Activated CD4-positive, alpha-beta T cell treated with anti-CD3 and anti-CD28 coated beads, Interleukin-2, amount 50 U/mL, for 1 hour (primary cell): Measurements from ENCODE around the gene DACH1.

ENCODE experiments used
- DNase-seq: peaks from one replicate; pipeline ENCODE4 v3.0.0-alpha.2; 2020

DACH1 gene

DNA sequence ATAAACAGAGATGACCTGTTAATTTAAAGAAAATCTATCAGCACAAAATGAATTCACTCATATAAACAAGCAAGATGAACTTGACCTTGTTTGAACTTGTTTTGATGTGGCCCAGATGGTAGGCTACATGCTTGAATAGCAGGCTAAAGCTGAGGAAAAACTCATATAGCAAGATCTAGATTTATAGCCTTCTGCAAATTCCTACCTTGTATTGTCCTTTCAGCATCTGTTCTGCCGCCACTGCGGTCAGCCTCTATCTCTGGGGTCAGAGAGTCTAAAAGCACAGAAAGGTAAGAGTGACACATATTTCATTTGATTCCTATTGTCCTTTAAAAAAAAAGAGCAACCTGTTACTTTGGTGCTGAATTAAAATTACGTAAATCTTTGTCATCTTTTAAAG, 392.1 kb downstream of the DACH1 start:
- DNase-seq = no peak

DNA sequence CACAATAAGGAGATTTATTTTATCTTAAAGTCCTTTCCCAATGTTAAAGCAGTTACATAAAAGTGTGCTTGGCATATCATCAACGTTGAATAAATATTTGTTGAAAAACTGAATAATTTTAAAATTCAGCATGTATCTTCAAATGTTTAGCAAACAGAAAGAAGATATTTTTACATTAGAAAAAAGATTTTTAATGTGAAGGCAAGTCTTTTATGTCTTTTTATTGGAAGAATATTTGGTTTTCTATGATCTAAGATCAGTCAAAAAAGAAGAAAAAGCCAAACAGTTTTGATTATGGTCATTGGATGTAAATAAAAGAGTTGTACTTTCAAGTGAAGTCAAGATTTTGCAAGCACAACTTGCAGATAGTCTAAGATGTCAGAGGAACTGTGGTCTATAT, 397.4 kb downstream of the DACH1 start:
- DNase-seq = no peak

DNA sequence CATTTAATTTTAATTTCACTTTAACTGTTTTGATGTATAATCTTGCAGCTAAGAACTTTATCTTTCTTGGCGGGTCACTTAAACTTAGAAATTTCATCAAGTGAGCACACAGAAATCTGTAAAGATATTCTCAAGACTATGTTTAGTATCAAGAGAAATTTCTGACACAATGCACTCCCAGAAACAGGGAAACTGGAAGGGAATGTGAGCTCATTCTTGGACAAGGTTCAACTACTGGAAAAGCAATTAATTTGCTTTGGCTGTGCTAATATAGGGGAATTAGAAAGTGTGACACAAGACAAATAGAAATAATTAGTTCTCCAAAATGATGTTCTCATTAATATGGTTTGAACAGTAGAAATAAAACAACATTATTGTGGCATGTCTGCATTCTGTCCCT, 402.3 kb downstream of the DACH1 start:
- DNase-seq = no peak

DNA sequence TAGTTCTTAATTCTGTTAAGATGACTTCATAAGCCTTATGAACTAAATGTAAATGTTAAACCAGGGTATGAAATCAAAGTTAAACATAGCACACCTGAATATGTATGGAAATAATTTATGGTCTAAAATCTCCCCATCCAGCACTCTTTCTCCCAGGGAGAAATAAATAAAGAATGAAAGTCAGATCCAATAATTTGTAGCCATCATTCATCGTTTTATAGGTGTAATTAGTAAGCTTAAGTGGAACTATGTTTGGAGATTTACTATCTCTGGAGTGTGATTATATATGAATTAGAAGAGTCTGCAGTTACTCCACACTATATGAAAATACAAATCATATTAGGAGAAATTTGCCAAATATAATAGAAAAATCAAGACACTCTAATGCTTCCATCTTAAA, 405.1 kb downstream of the DACH1 start:
- no peak for DNase-seq

DNA sequence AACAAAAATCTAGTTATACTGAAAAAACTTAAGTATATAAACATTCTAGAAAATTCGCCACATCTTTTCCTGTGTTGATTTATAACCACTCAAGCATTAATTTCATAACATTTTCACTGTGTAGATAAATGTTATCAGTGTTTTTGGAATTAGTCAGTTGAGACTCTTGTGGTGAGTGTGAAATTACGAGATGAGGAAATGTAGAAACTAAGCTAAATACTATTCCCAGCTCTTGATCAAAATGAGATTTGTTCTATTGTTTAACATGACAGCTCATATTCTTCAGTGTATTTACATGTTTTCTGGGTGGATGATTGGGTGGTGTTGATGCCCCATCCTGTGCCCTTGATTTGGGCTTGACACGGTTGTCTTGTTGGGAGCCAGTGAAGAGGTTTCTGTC, 406.8 kb downstream of the DACH1 start:
- DNase-seq = no peak

DNA sequence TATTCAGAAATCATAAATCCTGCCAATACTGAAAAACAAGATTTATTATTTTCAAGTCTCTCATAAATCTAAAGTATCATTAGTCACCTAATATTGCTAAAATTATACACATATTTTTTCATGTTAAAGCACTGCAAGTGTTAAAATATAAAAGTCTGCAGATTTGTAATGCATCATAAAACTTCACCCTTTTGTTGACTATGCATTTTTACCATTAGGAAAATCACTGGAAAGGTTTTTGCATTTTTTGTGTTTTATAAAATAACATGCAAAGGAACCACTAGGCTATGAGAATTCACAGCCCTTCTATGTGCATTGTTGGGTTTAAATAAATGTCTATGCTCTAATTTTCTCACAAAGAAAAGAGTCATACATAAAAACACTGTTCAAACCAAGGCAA, 407.3 kb downstream of the DACH1 start:
- DNase-seq = no peak

DNA sequence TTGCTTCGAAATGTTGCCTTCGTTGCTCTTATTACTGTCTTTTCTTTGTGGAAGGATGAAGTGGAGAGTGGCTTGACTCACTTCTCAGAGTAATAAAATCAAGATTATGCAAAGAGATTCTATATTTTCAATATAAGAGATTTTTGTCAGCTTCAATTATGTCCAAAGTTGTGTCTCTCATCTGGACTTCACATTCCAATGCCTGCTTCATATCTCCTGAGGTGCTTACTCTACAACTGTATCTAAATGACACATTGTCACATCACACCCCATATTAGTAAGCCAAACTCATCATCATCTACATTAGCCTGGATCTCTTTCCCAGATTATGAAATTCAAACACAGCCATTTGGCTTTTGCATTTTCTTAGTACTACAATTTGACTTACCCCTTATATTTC, 409.4 kb downstream of the DACH1 start:
- no peak for DNase-seq

DNA sequence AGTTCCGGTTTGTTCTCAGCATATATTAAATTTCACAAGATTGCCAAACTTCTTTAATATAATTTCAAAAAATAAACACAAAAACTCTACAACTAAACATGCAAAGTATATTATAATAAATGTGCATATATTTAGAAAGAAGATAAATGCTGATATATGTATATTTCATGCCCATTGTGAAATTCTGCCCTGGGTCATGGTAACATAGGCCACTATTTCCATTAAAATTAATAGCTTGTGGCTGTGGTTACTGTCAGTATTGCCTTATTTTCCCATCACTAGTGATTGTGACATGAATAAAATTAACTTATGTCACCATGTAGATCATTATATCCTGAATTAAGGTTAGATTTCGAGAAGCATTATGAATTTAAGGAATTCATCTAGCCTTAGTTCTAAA, 410.9 kb downstream of the DACH1 start:
- no peak for DNase-seq

DNA sequence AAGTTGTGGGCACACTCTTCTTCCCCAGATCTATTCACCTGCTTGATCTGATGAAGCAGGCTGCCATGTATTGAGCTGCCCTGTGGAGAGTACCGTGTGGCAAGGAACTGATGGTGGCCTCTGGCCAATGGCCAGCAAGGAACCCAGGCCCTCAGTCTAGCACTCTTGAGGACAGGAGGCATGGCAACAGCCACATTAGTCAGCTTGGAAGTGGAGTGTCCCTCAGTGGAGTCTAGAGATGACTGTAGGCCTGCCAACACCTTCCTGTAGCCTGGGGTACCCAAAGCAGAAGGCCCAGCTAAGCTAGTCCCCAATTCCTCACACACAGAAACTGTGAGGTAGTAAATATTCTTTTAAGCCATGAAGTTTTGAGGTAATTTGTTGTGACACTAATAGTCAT, 412.5 kb downstream of the DACH1 start:
- DNase-seq = no peak

DNA sequence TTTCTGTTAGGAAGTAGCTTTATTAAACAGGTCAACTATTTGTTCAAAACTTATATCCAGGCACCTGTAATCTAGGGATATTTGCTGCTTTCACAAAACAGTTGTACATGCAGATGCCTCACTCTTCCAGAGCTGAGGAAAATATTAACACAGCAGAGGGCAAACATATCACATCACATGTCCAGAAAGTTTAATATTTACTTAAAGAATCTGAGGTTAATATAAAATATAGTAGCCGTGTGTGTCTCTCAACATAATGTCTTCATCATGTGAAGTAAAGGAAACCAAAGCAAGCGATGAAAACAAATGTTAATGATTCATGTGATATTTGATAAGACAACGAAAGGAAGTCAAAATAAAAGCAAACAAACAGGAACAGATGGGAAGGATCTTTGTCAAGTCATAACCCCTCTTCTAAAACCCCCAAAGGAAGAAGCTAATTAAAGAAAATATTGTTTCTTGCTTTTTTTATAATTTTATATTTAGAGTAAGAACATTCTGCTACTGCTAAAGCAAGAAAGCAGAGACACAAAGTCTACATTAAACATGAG, 418.8 kb downstream of the DACH1 start:
- DNase-seq = no peak

DNA sequence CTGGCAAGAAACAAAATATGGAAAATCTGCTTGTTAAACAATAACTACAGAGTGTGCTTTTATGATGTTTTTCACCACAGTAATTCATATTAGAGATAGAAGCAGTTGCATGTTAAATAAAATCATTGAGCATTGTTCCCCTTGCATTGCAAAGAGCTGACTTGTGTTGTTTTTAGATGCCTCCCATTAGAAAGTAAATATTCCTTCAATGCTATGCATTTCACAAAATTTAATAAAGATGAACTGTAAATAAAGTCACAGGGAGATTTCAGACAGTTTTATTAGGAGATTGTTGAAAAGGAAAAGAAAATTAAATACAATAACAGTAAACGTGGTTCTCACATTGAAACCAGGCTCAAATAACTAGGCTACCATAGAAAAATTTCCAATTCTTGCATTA, 429.3 kb downstream of the DACH1 start:
- no peak for DNase-seq

DNA sequence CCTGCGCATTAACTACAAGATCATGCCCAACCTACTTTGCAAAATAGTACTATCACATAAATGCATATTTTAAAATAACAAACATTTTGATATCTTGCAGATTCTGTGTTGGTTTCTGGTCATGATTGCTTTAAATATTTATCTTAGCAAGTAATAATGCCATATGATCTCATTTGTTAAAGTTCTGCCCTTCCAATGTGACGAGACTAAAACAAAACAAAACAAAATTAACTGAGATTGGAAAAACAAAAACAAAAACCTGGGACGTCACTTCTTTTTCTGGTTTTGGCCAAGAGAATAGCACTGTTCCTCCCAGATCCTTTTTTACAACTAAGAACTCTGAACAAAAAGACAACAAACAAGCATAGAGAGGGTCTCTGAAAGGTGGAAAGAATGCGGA, 436.3 kb downstream of the DACH1 start:
- no peak for DNase-seq

DNA sequence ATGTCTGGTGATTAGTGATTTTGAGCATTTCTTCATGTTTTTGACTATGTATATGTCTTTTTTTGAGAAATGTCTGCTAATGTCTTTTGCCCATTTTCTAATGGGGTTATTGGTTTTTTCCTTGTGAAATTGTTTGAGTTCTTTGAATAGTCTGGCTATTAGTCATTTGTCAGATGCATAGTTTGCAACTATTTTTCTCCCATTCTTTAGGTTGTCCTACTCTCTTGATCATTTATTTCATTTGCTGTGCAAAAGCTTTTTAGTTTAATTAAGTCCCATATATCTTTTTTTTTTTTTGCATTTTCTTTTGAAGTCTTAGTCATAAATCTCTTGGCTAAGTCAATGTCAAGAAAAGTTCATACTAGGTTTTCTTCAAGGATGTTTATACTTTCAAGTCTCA, 449.8 kb downstream of the DACH1 start:
- no peak for DNase-seq

DNA sequence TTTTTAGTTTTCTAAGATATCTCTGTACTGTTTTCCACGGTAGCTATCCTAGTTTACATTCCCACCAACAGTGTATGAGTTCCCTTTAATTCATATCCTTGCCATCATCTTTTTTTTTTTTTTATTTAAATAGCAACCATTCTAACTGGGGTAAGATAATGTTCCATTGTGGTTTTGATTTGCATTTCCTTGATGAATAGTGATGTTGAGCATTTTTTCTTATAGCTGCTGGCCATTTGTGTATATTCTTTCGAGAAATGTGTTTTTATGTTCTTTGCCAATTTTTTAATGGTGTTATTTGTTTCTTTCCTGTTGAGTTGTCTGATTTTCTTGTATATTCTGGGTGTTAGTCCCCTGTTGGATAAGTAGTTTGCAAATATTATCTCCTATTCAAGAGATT, 454.8 kb downstream of the DACH1 start:
- no peak for DNase-seq

DNA sequence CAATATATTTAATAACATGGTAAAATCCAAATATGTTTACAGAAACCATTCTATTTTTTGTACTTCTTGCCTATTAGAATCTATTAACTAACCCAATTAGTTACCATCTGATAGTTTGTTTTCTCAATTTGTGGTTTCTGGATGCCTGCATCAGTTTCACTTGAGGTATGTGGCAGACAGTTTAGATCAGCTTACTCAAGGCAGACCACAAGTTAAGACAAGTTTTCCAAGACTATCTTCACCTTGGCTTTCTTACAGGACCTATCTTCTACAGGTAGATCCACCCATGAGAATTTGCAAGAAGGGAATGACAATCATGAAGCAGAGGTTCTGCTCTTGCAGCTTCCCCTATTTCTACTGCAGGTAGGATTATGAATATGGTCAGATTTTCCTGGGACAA, 458.6 kb downstream of the DACH1 start:
- DNase-seq = no peak

DNA sequence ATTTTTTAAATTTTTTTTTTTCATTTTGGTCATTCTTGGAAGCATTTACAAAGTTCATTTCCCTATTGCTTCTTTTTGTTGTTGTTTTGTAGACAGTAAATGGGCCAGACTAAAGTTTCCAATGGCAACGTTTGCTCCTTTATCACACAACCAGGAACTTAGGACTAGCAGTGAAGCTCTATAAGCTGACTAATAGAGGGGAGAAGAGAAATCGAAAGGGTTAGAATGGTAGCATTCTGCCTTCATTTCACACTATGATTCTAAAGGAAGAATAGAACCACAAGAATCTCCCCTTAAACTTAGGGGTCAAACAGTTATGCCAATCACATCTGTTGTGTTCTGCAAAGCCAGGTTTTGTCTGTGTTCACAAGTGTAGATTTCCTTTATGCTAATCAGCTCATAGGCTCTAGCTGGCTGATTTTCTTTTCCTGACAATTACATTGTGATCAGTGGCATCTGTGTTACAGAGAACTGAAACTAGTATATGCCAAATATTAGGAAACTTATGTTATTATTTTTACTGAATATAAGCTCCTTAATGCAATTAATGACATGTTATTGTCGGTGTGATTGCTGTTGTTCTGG, 467.3 kb downstream of the DACH1 start:
- no peak for DNase-seq

DNA sequence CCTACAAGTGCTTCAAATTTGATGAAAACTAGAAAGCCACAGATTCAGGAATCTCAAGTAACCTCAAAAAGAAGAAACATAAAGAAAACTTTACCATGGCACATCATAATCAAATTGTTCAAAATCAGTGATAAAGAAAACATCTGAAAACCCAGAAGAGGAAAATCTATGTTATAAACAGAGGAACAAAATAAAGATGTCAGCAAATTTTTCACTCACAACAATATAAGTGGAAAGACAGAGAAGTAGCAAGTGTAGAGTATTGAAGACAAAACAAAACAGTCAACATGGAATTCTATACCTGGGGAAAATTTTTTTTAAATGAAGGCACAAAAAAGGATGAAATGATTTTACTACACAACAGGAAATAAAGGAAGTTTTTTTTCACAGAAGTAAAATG, 470.9 kb downstream of the DACH1 start:
- no peak for DNase-seq

DNA sequence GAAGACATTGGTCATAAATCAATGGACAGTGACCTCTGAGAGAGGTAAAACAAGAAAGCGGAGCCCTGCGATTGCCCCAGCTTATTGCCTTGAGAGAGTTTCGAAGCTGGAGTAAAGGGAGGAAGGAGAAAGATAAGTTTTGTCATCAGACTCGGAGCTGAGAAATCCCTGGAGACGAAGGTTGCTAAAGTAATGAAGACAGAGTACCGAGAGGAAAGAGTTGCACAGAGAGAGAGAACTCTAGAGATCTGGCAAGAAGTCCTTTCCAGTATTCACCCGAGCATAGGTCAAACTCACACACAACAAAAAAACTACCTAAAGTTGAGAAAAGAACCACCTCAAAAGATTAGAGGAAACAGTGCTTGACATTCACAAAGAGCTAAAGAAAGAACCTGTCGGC, 472.0 kb downstream of the DACH1 start:
- DNase-seq = no peak

DNA sequence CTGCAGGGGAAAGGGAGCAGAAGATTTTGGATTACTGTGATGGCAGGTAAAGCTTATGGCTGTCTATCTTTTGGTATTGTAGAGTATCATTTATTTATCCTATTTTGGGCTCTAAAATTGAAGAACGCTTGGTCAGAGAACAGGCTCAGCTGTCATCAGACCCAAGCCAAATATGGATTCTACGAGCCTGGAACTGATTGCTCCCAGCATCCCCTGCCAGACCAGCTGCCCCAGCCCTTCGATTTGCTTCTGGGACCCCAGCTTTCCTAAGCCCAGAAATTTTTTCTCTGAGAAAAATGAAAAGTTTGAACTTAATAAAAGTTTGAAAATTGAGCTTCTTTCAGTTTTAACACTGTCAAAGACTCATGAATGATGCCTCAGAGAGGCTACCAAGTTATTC, 472.8 kb downstream of the DACH1 start:
- DNase-seq = no peak
